Right lobe of liver (tissue), 6 donors: ENCODE data around the gene VASN. TPM values are rescaled to one million over a fixed set of nuclear protein-coding genes. Genes with fewer than 3 reads are reported as not detected.

ENCODE experiments used
- ATAC-seq, 4 donors: fragments of 200-7000 bp; cut with Tn5 transposase; one replicate each; pipeline ENCODE4 v1.9.1; 2020; ENCODE audit warnings: mild to moderate bottlenecking in 4 of 4, moderate library complexity in 4 of 4
- DNase-seq, 3 donors: peaks; one replicate each; pipeline ENCODE4 v3.0.0-alpha.2; 2020
- H3K27ac ChIP-seq, 3 donors: fragments of 200-600 bp; one replicate each; pipeline ENCODE4 v1.8.0; 2022
- H3K27me3 ChIP-seq, 2 donors: fragments of 200-600 bp; one replicate each; pipeline ENCODE4 v1.8.0; 2022
- H3K36me3 ChIP-seq, 4 donors: fragments of 200-600 bp; sonication (generic) in 1 of 4; one replicate each; pipeline versions ENCODE4 v1.5.1 to v1.8.0; 2017 to 2022; ENCODE audit warnings: control low read depth in 1 of 4
- H3K4me1 ChIP-seq, 4 donors: fragments of 200-600 bp; sonication (generic) in 1 of 4; one replicate each; pipeline versions ENCODE4 v1.5.1 to v1.8.0; 2017 to 2022; ENCODE audit warnings: control low read depth in 1 of 4
- H3K4me3 ChIP-seq, 3 donors: fragments of 200-600 bp; one replicate each; pipeline ENCODE4 v1.8.0; 2022
- H3K9me3 ChIP-seq, 4 donors: fragments of 200-600 bp; sonication (generic) in 1 of 4; one replicate each; pipeline versions ENCODE4 v1.5.1 to v1.8.0; 2017 to 2022; ENCODE audit warnings: control low read depth in 1 of 4
- CTCF ChIP-seq, 4 donors: fragments of 200-600 bp in 3 of 4; fragments of 450-650 bp in 1 of 4; IDR thresholded peaks; one replicate each; pipeline versions ENCODE4 v1.5.1 to v1.8.0; 2016 to 2022; ENCODE audit warnings: antibody characterized with exemption in 4 of 4, mild to moderate bottlenecking in 2 of 4
- POLR2A ChIP-seq: fragments of 450-650 bp; IDR thresholded peaks from one replicate; pipeline ENCODE4 v1.6.1; 2017; ENCODE audit warnings: antibody characterized with exemption, mild to moderate bottlenecking
- WGBS: methylation state at CpG from one replicate; pipeline ENCODE4 v1.1.6; 2018; ENCODE audit warnings: low coverage, low lambda C conversion rate; ENCODE audit not compliant: insufficient coverage; ENCODE audit errors: missing lambda C conversion rate; 5-methylcytosine and 5-hydroxymethylcytosine counted together
- intact Hi-C, 2 donors: fragments of 100-400 bp; cut with DNase I; formaldehyde crosslinking; loops; one replicate each; pipeline versions ENCODE4 v1.11.2 to v1.14.1; 2022
- total RNA-seq, 6 experiments: library from RNA; depleted of rRNA in 2 of 6; stranded (reverse); fragments of >200 nt in 2 of 6; fragmentation: NEBNext Ultra II Directional in 3 of 6; extraction: Animal tissue kit (Norgen Biotek cat#: 25700) in 3 of 6; gene quantifications; one replicate each; pipeline versions ENCODE4 v1.1.0 to v1.2.4, GENCODE V29; 2016 to 2023
- donor health status: DM: no; HTN: yes; CAD: no.
- donor health status: DM: no; HTN: no; CAD: no.
- donor health status: DM: no; HTN: no; CAD: no.
- donor health status: DM: no; HTN: yes; CAD: no.
- donor health status: DM: no; HTN: yes; CAD: no.

The VASN gene
- total RNA-seq, 6 experiments from 2014 or later = 13.5 to 22.9 (median 16.8) TPM

GRCh38 chr16:4404967-4405696 lies 33.5 kb downstream of the VASN start:
- ATAC-seq = no peak
- Histone ChIP-seq H3K4me1 (peaks cover 0 to 4% (median 0%) of the 10 kb centered on the region in 4 donors), H3K27me3 (no peaks in the 10 kb centered on the region), H3K36me3 (peaks cover 0 to 19% (median 0%) of the 10 kb centered on the region in 4 donors), H3K4me3 (no peak overlapping the region), H3K9me3 (no peaks in the 10 kb centered on the region), H3K27ac (no peak overlapping the region)
- DNase-seq = no peak
- intact Hi-C loops = loop anchor here in 1 of 2 donors (10.0 kb wide), 1 partner anchor 120 kb away; no protein-coding TSS in a partner anchor
- WGBS = 90% methylated on average over 9 of the region's 24 CpGs
- no peak for TF ChIP-seq POLR2A
- TF ChIP-seq CTCF (IDR thresholded peaks at IDR 0.05) = no peak

- intact Hi-C loops = loop anchor here in 1 of 2 donors (10.0 kb wide), 1 partner anchor 123 kb away; no protein-coding TSS in a partner anchor
- no peak overlapping the region for H3K4me3 ChIP-seq
- TF ChIP-seq POLR2A (no peak), CTCF (IDR thresholded peaks at IDR 0.05) (no peak)
- peaks cover 0 to 19% (median 0%) of the 10 kb centered on the region in 4 donors for H3K36me3 ChIP-seq
- H3K9me3 ChIP-seq = no peaks in the 10 kb centered on the region
- DNase-seq (no peak), ATAC-seq (no peak)
- H3K27me3 ChIP-seq = no peaks in the 10 kb centered on the region
- H3K4me1 ChIP-seq = no peaks in the 10 kb centered on the region
- no peak overlapping the region for H3K27ac ChIP-seq
- WGBS = 83% methylated on average over 2 of the region's 22 CpGs
Observed at GRCh38 chr16:4407543-4408322, 36.1 kb downstream of the VASN start.

- Histone ChIP-seq H3K27ac (no peak overlapping the region), H3K36me3 (peaks cover 0 to 19% (median 0%) of the 10 kb centered on the region in 4 donors)
Observed at GRCh38 chr16:4408323-4408690, 36.7 kb downstream of the VASN start.

More at GRCh38 chr16:4408323-4408690, 36.7 kb downstream of the VASN start:
- H3K9me3 ChIP-seq = no peaks in the 10 kb centered on the region
- H3K4me3 ChIP-seq = no peak overlapping the region
- intact Hi-C loops = loop anchor here in 1 of 2 donors (10.0 kb wide), 1 partner anchor 124 kb away; no protein-coding TSS in a partner anchor
- no peak for TF ChIP-seq CTCF (IDR thresholded peaks at IDR 0.05)
- no peak for TF ChIP-seq POLR2A
- 60% methylated on average over 1 of the region's 10 CpGs for WGBS
- H3K27me3 ChIP-seq = no peaks in the 10 kb centered on the region
- ATAC-seq (no peak), DNase-seq (no peak)
- H3K4me1 ChIP-seq = no peaks in the 10 kb centered on the region
